ENCODE results near the gene DGKQ.

DNA sequence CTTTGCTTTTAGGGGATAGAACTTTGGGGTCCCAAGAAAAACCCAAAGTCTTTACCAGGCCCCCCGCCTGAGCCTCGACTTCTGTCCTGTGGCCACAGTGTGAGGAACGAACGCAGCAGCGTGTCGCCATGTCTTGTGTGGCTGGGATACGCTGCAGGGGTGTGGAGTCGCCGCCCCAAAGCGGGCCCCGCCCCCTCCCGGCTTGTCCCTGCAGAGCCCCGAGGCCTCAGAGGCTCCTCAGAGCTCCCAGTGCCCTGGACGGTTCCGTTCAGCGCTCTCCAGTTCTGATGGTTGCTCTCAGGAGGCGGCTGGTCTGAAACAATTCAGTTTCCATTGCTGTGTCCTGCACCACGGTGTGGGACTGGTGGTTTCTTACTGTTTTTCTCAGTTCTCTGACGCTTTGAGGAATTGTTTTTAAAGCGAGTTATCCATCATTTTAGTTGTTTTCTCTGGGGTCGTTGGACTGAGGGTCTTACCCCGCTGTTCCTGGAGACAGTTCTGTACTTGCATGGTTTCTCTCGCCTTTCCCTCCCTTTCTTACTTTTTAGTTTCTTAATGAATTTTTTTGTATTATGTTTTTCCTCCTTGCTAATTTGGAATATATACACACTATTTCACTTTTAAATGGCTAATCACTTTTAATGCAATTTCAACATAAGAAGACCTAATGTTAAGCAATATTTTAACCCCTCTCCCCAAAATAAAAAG lies 11.9 kb upstream of the DGKQ start:
- TF ChIP-seq, protein P1, sequence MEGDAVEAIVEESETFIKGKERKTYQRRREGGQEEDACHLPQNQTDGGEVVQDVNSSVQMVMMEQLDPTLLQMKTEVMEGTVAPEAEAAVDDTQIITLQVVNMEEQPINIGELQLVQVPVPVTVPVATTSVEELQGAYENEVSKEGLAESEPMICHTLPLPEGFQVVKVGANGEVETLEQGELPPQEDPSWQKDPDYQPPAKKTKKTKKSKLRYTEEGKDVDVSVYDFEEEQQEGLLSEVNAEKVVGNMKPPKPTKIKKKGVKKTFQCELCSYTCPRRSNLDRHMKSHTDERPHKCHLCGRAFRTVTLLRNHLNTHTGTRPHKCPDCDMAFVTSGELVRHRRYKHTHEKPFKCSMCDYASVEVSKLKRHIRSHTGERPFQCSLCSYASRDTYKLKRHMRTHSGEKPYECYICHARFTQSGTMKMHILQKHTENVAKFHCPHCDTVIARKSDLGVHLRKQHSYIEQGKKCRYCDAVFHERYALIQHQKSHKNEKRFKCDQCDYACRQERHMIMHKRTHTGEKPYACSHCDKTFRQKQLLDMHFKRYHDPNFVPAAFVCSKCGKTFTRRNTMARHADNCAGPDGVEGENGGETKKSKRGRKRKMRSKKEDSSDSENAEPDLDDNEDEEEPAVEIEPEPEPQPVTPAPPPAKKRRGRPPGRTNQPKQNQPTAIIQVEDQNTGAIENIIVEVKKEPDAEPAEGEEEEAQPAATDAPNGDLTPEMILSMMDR (IDR thresholded peaks at IDR 0.05; ENCODE audit: low read depth, low read length), result no peak
- TF ChIP-seq EZH2phosphoT487 (IDR thresholded peaks at IDR 0.05; ENCODE audit: low read depth), result no peak
